ENCODE measurements around the gene TIMMDC1.

- TF ChIP-seq POLR2AphosphoS5 (IDR thresholded peaks at IDR 0.05): no peak
- no peak for TF ChIP-seq CTCF (IDR thresholded peaks at IDR 0.05)
These were observed 5.5 kb upstream of the TIMMDC1 start for GRCh38 chr3:119492810-119493209.
